Prostate gland (tissue), 2 donors: ENCODE measurements around the gene RABGAP1L.

Experiments
- POLR2AphosphoS5 ChIP-seq: sonication (generic); formaldehyde crosslinking; IDR thresholded peaks from one replicate; pipeline ENCODE4 v1.6.1; 2017; ENCODE audit warnings: antibody characterized with exemption
- TF ChIP-seq, protein P1 (sequence below), 4 experiments: fragments of 200-600 bp in 2 of 4; fragments of 450-650 bp in 2 of 4; sonication (generic) in 2 of 4; IDR thresholded peaks; 1 replicate in 3 of 4; 2 replicates in 1 of 4; pipeline ENCODE4 v1.5.1; 2016 to 2019; ENCODE audit warnings: antibody characterized with exemption in 4 of 4, mild to moderate bottlenecking in 2 of 4, moderate library complexity in 2 of 4

DNA sequence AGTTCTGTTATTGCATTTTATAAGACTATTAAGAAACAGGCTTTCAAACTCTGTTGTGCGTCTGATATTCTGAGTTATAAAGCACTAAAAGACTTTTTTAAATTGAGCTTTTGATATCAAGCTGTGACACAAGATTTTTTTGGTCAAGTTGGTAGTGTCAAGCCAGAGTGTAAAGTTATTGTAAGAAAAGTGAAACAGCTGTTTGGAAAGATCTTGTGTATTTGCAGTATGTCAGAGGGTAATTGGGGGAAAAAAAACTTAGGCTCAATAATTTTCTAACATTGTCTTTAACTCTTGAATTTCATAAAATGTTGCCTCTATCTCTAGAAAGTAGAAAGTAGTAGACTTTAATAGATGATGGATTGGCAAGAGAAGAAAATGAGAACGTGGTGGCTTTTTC is 844.2 kb downstream of the RABGAP1L start:
- TF ChIP-seq, protein P1, sequence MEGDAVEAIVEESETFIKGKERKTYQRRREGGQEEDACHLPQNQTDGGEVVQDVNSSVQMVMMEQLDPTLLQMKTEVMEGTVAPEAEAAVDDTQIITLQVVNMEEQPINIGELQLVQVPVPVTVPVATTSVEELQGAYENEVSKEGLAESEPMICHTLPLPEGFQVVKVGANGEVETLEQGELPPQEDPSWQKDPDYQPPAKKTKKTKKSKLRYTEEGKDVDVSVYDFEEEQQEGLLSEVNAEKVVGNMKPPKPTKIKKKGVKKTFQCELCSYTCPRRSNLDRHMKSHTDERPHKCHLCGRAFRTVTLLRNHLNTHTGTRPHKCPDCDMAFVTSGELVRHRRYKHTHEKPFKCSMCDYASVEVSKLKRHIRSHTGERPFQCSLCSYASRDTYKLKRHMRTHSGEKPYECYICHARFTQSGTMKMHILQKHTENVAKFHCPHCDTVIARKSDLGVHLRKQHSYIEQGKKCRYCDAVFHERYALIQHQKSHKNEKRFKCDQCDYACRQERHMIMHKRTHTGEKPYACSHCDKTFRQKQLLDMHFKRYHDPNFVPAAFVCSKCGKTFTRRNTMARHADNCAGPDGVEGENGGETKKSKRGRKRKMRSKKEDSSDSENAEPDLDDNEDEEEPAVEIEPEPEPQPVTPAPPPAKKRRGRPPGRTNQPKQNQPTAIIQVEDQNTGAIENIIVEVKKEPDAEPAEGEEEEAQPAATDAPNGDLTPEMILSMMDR (IDR thresholded peaks at IDR 0.05) = no peak
- no peak for TF ChIP-seq POLR2AphosphoS5
